ENCODE measurements around the gene RFLNA. TPM values are rescaled to one million over a fixed set of nuclear protein-coding genes. Genes with fewer than 3 reads are reported as not detected.
"Not testable (repeated sequence)": the region's sequence is repeated elsewhere in the genome, so short reads cannot be mapped to it uniquely, and the experiment has no call there.

RFLNA gene
- total RNA-seq, 4 donors from 2014 or later: 0.38 to 1.2 (median 0.91) TPM; not detected in 1

GRCh38 chr12:124296916-124297351 is 2.0 kb downstream of the RFLNA start:
- peaks cover 26% of the 10 kb centered on the region for H3K27me3 ChIP-seq
- no peaks in the 10 kb centered on the region for H3K36me3 ChIP-seq
- H3K27ac ChIP-seq: no peak overlapping the region
- H3K9me3 ChIP-seq: no peaks in the 10 kb centered on the region
- no peak for DNase-seq (ENCODE audit: low spot score in 2 of 2)
- TF ChIP-seq POLR2AphosphoS5 (IDR thresholded peaks at IDR 0.05) (no peak), EP300 (IDR thresholded peaks at IDR 0.05) (no peak), CTCF (IDR thresholded peaks at IDR 0.05) (no peak), POLR2A (IDR thresholded peaks at IDR 0.05) (no peak)
- H3K4me1 ChIP-seq: peaks cover 22% of the 10 kb centered on the region
- H3K4me3 ChIP-seq: no peak overlapping the region
- 31% methylated on average over 9 of the region's 9 CpGs for WGBS

- WGBS: 58% methylated on average over 4 of the region's 4 CpGs
Measured at GRCh38 chr12:124297389-124297788, 2.5 kb downstream of the RFLNA start.

GRCh38 chr12:124297856-124298255 is 3.0 kb downstream of the RFLNA start:
- WGBS: 75% methylated on average over 19 of the region's 19 CpGs
- H3K36me3 ChIP-seq: no peaks in the 10 kb centered on the region
- peaks cover 22% of the 10 kb centered on the region for H3K4me1 ChIP-seq
- no peak overlapping the region for H3K4me3 ChIP-seq
- H3K27me3 ChIP-seq: peaks cover 28% of the 10 kb centered on the region
- H3K27ac ChIP-seq: no peak overlapping the region
- TF ChIP-seq POLR2A (IDR thresholded peaks at IDR 0.05): no peak
- TF ChIP-seq EP300 (IDR thresholded peaks at IDR 0.05): no peak
- TF ChIP-seq CTCF (IDR thresholded peaks at IDR 0.05): no peak
- TF ChIP-seq POLR2AphosphoS5 (IDR thresholded peaks at IDR 0.05): no peak
- H3K9me3 ChIP-seq: no peaks in the 10 kb centered on the region
- no peak for DNase-seq (ENCODE audit: low spot score in 2 of 2)

More at GRCh38 chr12:124297389-124297788, 2.5 kb downstream of the RFLNA start:
- H3K9me3 ChIP-seq: no peaks in the 10 kb centered on the region
- H3K4me1 ChIP-seq: peaks cover 22% of the 10 kb centered on the region
- no peak for TF ChIP-seq POLR2A (IDR thresholded peaks at IDR 0.05)
- no peak for DNase-seq (ENCODE audit: low spot score in 2 of 2)
- no peak overlapping the region for H3K27ac ChIP-seq
- H3K36me3 ChIP-seq: no peaks in the 10 kb centered on the region
- H3K27me3 ChIP-seq: peaks cover 26% of the 10 kb centered on the region
- H3K4me3 ChIP-seq: no peak overlapping the region

GRCh38 chr12:124298685-124299410 is 4.0 kb downstream of the RFLNA start:
- TF ChIP-seq CTCF (IDR thresholded peaks at IDR 0.05): no peak
- TF ChIP-seq POLR2A (IDR thresholded peaks at IDR 0.05): no peak
- no peak for TF ChIP-seq POLR2AphosphoS5 (IDR thresholded peaks at IDR 0.05)
- no peak for TF ChIP-seq EP300 (IDR thresholded peaks at IDR 0.05)
- WGBS: 93% methylated on average over 10 of the region's 10 CpGs
- H3K27ac ChIP-seq: no peak overlapping the region
- H3K4me1 ChIP-seq: peaks cover 22% of the 10 kb centered on the region
- H3K9me3 ChIP-seq: no peaks in the 10 kb centered on the region
- no peak overlapping the region for H3K4me3 ChIP-seq
- peaks cover 29% of the 10 kb centered on the region for H3K27me3 ChIP-seq
- no peaks in the 10 kb centered on the region for H3K36me3 ChIP-seq
- DNase-seq (ENCODE audit: low spot score in 2 of 2): no peak

GRCh38 chr12:124299628-124300388 is 4.9 kb downstream of the RFLNA start:
- H3K4me3 ChIP-seq: no peak overlapping the region
- DNase-seq (ENCODE audit: low spot score in 2 of 2): no peak
- H3K9me3 ChIP-seq: no peaks in the 10 kb centered on the region
- no peaks in the 10 kb centered on the region for H3K36me3 ChIP-seq
- TF ChIP-seq CTCF (IDR thresholded peaks at IDR 0.05): no peak
- no peak for TF ChIP-seq POLR2A (IDR thresholded peaks at IDR 0.05)
- TF ChIP-seq POLR2AphosphoS5 (IDR thresholded peaks at IDR 0.05): no peak
- no peak for TF ChIP-seq EP300 (IDR thresholded peaks at IDR 0.05)
- H3K4me1 ChIP-seq: peaks cover 20% of the 10 kb centered on the region
- peaks cover 29% of the 10 kb centered on the region for H3K27me3 ChIP-seq
- 77% methylated on average over 6 of the region's 9 CpGs for WGBS
- no peak overlapping the region for H3K27ac ChIP-seq

- H3K36me3 ChIP-seq; H3K9me3 ChIP-seq; H3K27ac ChIP-seq; H3K4me3 ChIP-seq; DNase-seq (ENCODE audit: low spot score in 2 of 2): not testable (repeated sequence)
- H3K4me1 ChIP-seq: peaks cover 14% of the 10 kb centered on the region
- peaks cover 23% of the 10 kb centered on the region for H3K27me3 ChIP-seq
- 67% methylated on average over 3 of the region's 3 CpGs for WGBS
Measured at GRCh38 chr12:124300657-124301056, 5.8 kb downstream of the RFLNA start.

All from suprapubic skin (tissue), 4 donors.